Measurements from ENCODE around the gene EIF4A2.

Gene EIF4A2

DNA sequence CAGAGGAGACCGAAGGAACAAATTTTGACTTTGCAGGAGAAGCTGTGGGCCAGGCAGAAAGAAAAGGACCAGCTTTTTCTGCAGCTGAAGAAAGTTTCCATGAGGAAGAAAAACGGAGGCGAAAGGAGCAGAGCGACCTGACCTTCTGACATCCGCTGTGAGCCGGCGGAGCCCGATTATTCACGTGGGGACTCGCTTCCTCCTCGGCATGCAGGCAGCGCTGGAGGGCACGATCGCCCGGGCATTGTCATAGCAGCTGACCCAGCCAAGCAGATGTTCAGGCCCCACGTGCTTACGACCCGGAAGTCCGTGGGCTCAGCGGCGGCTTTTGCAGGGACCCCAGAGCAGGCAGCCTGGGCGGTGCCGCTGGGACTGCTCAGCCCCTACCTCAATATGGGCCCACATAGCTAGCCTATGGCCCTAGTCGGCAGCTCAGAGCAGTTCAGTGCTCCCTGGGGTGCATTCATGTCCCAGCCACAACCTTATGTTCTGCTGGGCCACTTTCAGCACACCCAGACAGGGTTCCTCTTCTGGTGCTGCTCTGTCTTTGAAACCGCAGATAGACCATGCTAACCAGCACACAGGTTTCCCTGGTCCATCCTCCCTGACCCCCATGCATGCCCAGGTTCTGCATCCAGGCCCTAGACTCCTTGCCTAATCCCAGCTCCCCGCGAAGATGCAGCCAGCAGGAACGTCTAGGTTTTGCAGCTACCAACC is 10.5 kb upstream of the EIF4A2 start:
- no peak for TF ChIP-seq TCF12 (IDR thresholded peaks at IDR 0.05; ENCODE audit: low read depth)
- TF ChIP-seq, protein P1, sequence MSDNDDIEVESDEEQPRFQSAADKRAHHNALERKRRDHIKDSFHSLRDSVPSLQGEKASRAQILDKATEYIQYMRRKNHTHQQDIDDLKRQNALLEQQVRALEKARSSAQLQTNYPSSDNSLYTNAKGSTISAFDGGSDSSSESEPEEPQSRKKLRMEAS (IDR thresholded peaks at IDR 0.05), result no peak
- TF ChIP-seq, protein P2, sequence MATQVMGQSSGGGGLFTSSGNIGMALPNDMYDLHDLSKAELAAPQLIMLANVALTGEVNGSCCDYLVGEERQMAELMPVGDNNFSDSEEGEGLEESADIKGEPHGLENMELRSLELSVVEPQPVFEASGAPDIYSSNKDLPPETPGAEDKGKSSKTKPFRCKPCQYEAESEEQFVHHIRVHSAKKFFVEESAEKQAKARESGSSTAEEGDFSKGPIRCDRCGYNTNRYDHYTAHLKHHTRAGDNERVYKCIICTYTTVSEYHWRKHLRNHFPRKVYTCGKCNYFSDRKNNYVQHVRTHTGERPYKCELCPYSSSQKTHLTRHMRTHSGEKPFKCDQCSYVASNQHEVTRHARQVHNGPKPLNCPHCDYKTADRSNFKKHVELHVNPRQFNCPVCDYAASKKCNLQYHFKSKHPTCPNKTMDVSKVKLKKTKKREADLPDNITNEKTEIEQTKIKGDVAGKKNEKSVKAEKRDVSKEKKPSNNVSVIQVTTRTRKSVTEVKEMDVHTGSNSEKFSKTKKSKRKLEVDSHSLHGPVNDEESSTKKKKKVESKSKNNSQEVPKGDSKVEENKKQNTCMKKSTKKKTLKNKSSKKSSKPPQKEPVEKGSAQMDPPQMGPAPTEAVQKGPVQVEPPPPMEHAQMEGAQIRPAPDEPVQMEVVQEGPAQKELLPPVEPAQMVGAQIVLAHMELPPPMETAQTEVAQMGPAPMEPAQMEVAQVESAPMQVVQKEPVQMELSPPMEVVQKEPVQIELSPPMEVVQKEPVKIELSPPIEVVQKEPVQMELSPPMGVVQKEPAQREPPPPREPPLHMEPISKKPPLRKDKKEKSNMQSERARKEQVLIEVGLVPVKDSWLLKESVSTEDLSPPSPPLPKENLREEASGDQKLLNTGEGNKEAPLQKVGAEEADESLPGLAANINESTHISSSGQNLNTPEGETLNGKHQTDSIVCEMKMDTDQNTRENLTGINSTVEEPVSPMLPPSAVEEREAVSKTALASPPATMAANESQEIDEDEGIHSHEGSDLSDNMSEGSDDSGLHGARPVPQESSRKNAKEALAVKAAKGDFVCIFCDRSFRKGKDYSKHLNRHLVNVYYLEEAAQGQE (IDR thresholded peaks at IDR 0.05; ENCODE audit: low read depth), result no peak
- no peak for TF ChIP-seq TAF1 (IDR thresholded peaks at IDR 0.05; ENCODE audit: low read depth)

DNA sequence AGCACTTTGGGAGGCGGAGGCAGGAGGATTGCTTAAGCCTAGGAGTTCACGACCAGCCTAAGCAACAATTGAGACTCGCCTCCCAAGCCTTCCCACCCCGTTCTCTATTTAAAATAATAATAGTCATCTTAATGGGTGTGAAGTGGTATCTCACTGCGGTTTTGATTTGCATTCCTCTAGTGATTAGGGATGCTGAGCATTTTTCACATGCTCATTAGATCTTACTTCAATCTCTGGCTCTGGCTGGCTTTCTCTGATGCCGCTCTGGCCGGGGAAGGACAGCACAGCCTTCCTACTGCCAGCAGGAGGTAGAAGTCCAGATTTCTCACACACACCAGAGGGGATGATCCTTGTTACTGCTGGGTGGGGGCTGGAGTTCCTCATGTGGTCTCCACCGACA is 7.4 kb upstream of the EIF4A2 start:
- TF ChIP-seq TAF1 (IDR thresholded peaks at IDR 0.05; ENCODE audit: low read depth) (no peak), EP300 (IDR thresholded peaks at IDR 0.05; ENCODE audit: borderline replicate concordance) (no peak), FOXM1 (IDR thresholded peaks at IDR 0.05; ENCODE audit: borderline replicate concordance, low read depth) (no peak), CEBPB (IDR thresholded peaks at IDR 0.05) (no peak), CREB1 (IDR thresholded peaks at IDR 0.05; ENCODE audit: low read depth) (no peak), NFIC (IDR thresholded peaks at IDR 0.05) (no peak), TEAD4 (IDR thresholded peaks at IDR 0.05) (no peak), TCF12 (IDR thresholded peaks at IDR 0.05; ENCODE audit: low read depth) (no peak)
- TF ChIP-seq, protein P3, sequence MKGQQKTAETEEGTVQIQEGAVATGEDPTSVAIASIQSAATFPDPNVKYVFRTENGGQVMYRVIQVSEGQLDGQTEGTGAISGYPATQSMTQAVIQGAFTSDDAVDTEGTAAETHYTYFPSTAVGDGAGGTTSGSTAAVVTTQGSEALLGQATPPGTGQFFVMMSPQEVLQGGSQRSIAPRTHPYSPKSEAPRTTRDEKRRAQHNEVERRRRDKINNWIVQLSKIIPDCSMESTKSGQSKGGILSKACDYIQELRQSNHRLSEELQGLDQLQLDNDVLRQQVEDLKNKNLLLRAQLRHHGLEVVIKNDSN (IDR thresholded peaks at IDR 0.05), result no peak

DNA sequence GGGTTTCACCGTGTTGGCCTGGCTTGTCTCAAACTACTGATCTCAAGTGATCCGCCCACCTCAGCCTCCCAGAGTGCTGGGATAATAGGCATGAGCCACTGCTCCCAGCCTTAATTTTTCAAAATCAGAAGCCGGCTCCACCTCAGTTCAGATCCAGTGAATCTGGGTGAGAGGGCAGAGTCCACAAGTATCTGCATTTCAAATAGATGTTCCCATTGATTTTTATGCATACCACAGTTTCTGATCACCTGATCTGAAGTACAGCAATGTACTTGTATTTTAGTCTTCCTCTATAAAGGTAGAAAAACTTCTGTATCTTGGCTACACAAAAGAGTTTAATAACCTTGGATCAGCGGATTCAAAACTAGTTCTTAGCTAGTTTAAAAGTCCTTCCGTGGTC is 4.2 kb upstream of the EIF4A2 start:
- TF ChIP-seq YY1 (IDR thresholded peaks at IDR 0.05; ENCODE audit: low read depth), result no peak
- TF ChIP-seq FOXM1 (IDR thresholded peaks at IDR 0.05; ENCODE audit: borderline replicate concordance, low read depth), result no peak
- no peak for TF ChIP-seq RAD21 (IDR thresholded peaks at IDR 0.05; ENCODE audit: low read depth)
- TF ChIP-seq NFIC (IDR thresholded peaks at IDR 0.05), result no peak
- TF ChIP-seq EP300 (IDR thresholded peaks at IDR 0.05; ENCODE audit: borderline replicate concordance), result no peak
- TF ChIP-seq, protein P3 (IDR thresholded peaks at IDR 0.05), result no peak
- TF ChIP-seq ZBTB7A (IDR thresholded peaks at IDR 0.05; ENCODE audit: low read depth), result no peak
- TF ChIP-seq EGR1 (IDR thresholded peaks at IDR 0.05), result no peak
- TF ChIP-seq, protein P1 (IDR thresholded peaks at IDR 0.05), result no peak
- TF ChIP-seq TEAD4 (IDR thresholded peaks at IDR 0.05), result no peak
- no peak for TF ChIP-seq TAF1 (IDR thresholded peaks at IDR 0.05; ENCODE audit: low read depth)
- no peak for TF ChIP-seq CREB1 (IDR thresholded peaks at IDR 0.05; ENCODE audit: low read depth)
- TF ChIP-seq, protein P2 (IDR thresholded peaks at IDR 0.05; ENCODE audit: low read depth), result no peak
- TF ChIP-seq TCF12 (IDR thresholded peaks at IDR 0.05; ENCODE audit: low read depth), result no peak
- TF ChIP-seq CEBPB (IDR thresholded peaks at IDR 0.05), result no peak

DNA sequence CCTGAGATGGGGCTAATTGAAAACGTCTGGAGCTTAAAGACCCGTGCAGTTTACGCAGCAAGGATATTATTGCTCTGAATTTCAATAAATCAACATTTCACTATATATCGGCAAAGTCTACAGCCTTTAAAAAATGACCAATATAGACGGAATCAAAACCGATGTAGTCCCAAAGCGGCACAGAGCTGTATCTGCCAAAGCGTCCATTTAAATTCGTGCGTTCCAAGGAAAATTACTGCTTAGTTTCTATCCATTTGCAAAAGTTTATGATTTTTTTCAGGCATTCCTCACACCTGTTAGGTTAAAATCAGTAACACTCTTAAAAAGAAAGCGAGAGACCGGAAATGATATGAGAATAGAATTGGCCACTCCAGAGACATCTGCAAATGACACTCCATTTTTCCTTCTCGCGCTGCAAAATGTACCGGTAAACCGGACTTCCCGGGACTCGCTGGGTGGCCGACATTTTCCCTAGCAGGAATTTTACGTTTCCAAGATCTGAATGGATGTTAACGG is 777 bp upstream of the EIF4A2 start:
- TF ChIP-seq, protein P2 (IDR thresholded peaks at IDR 0.05; ENCODE audit: low read depth), result no peak
- TF ChIP-seq TCF12 (IDR thresholded peaks at IDR 0.05; ENCODE audit: low read depth), result no peak
- TF ChIP-seq YY1 (IDR thresholded peaks at IDR 0.05; ENCODE audit: low read depth), result no peak; the same call in 1 of the 2 replicates
- TF ChIP-seq CEBPB (IDR thresholded peaks at IDR 0.05), result no peak
- no peak for TF ChIP-seq ZBTB7A (IDR thresholded peaks at IDR 0.05; ENCODE audit: low read depth)
- TF ChIP-seq, protein P3 (IDR thresholded peaks at IDR 0.05), result no peak
- no peak for TF ChIP-seq TAF1 (IDR thresholded peaks at IDR 0.05; ENCODE audit: low read depth)
- no peak for TF ChIP-seq CREB1 (IDR thresholded peaks at IDR 0.05; ENCODE audit: low read depth)
- no peak for TF ChIP-seq TEAD4 (IDR thresholded peaks at IDR 0.05)
- no peak for TF ChIP-seq FOXM1 (IDR thresholded peaks at IDR 0.05; ENCODE audit: borderline replicate concordance, low read depth)
- no peak for TF ChIP-seq RAD21 (IDR thresholded peaks at IDR 0.05; ENCODE audit: low read depth)
- TF ChIP-seq, protein P1 (IDR thresholded peaks at IDR 0.05), result no peak

Data from Ishikawa (cell line).